ENCODE results near the gene TAP1.
"Not testable (repeated sequence)": the region's sequence is repeated elsewhere in the genome, so short reads cannot be mapped to it uniquely, and the experiment has no call there.

The TAP1 gene

DNA sequence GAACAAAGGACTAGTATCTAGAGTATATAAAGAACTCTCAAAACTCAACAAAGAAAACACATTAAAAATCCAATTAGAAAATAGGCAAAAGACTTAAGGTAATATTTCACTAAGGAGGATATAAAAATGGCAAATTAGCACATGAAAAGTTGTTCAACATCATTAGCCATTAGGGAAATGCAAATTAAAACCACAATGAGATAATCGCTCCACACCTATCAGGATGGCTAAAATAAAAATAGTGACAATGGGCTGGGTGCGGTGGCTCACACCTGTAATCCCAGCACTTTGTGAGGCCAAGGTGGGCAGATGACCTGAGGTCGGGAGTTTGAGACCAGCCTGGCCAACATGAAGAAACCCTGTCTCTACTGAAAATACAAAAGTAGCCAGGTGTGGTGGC, 27.5 kb upstream of the TAP1 start:
- POLR2A ChIA-PET; H3K4me1 ChIP-seq (ENCODE audit: control extremely low read depth in 1 of 4, control insufficient read depth in 4 of 4, insufficient read depth in 4 of 4, low read length in 3 of 4); H3K4me3 ChIP-seq (ENCODE audit: control insufficient read depth in 1 of 7, extremely low read depth in 1 of 7, insufficient read depth in 4 of 7, low read depth in 2 of 7, low read length in 6 of 7); H3K36me3 ChIP-seq (ENCODE audit: control insufficient read depth in 4 of 4, insufficient read depth in 4 of 4, low read length in 3 of 4); DNase-seq; H3K9me3 ChIP-seq (ENCODE audit: control extremely low read depth in 1 of 5, control insufficient read depth in 4 of 5, insufficient read depth in 2 of 5, low read depth in 1 of 5, low read length in 4 of 5); H3K27ac ChIP-seq (ENCODE audit: insufficient read depth in 1 of 2, low read depth in 1 of 2, low read length in 2 of 2, poor library complexity in 1 of 2, severe bottlenecking in 2 of 2): not testable (repeated sequence)
- 80% methylated on average over 2 of the region's 3 CpGs for WGBS (ENCODE audit: insufficient coverage)
- CTCF ChIA-PET = interaction anchor here (0.7 to 8.6 kb wide), 4 partner anchors 32 to 118 kb away, joined by 3 to 97 read pairs (median 4); no protein-coding TSS in a partner anchor
- H3K27me3 ChIP-seq (replicated peaks in 2 of 5; ENCODE audit: control insufficient read depth in 4 of 5, insufficient read depth in 5 of 5, low read length in 4 of 5) = peaks cover 2 to 23% (median 2%) of the 10 kb centered on the region in 5 experiments

DNA sequence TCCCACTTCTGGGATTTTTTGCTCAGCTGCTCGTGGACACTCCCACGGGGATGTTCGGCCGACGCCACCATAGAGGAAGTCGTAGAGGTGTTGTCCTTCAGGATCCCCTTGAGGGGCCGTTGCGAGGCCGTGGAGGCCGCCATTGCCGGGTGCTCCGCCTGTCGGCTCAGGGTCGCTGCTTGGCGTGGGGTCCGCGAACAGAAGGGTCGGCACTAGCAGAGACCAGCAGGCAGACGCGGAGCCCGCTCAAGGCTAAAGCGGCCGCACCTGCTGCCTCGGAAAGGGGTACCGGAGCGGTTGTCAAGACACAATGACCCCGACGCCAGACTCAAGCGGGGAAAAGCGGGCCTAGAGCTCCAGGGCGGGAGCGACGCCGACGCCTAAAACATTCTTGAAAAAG, 26.2 kb upstream of the TAP1 start:
- 52% methylated on average over 35 of the region's 35 CpGs for WGBS (ENCODE audit: insufficient coverage)
- H3K4me1 ChIP-seq (ENCODE audit: control extremely low read depth in 1 of 4, control insufficient read depth in 4 of 4, insufficient read depth in 4 of 4, low read length in 3 of 4) = peaks cover 0 to 1% (median 0%) of the 10 kb centered on the region in 4 experiments
- no peaks in the 10 kb centered on the region for H3K36me3 ChIP-seq (ENCODE audit: control insufficient read depth in 4 of 4, insufficient read depth in 4 of 4, low read length in 3 of 4)
- POLR2A ChIA-PET = interaction anchor here (0.6 kb wide), 1 partner anchor 148 kb away, joined by 4 read pairs; no protein-coding TSS in a partner anchor
- H3K4me3 ChIP-seq (ENCODE audit: control insufficient read depth in 1 of 7, extremely low read depth in 1 of 7, insufficient read depth in 4 of 7, low read depth in 2 of 7, low read length in 6 of 7) = peak overlapping the region in 1 of 7 experiments; percentile 29
- H3K9me3 ChIP-seq (ENCODE audit: control extremely low read depth in 1 of 5, control insufficient read depth in 4 of 5, insufficient read depth in 2 of 5, low read depth in 1 of 5, low read length in 4 of 5) = peaks cover 0 to 1% (median 0%) of the 10 kb centered on the region in 5 experiments
- H3K27ac ChIP-seq (ENCODE audit: insufficient read depth in 1 of 2, low read depth in 1 of 2, low read length in 2 of 2, poor library complexity in 1 of 2, severe bottlenecking in 2 of 2) = no peak overlapping the region
- CTCF ChIA-PET = interaction anchor here (0.8 to 2.5 kb wide), 9 partner anchors 9 to 130 kb away, joined by 3 to 9 read pairs (median 4); partner anchors contain the start of gene TAP2
- H3K27me3 ChIP-seq (replicated peaks in 2 of 5; ENCODE audit: control insufficient read depth in 4 of 5, insufficient read depth in 5 of 5, low read length in 4 of 5) = peaks cover 2 to 23% (median 2%) of the 10 kb centered on the region in 5 experiments
- no peak for DNase-seq

DNA sequence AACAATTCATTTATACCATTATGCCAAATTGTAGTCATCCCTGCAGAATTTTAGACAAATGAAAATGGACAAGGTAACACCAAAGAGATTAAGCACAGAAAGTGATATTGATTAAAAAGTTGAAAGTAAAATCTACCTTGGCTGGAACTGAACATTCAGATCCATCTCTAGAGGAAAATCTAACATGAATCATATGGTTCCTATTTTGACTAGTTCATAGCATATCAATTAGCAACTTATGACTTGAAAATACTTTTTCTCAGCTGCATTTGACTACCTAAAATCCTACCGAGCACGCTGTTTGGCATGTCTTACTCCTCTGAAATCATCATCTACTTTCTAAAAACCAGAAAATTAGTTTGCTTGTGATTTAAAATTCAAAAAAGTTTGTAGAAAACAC, 23.1 kb upstream of the TAP1 start:
- Histone ChIP-seq H3K36me3 (ENCODE audit: control insufficient read depth in 4 of 4, insufficient read depth in 4 of 4, low read length in 3 of 4) (no peaks in the 10 kb centered on the region), H3K27me3 (replicated peaks in 2 of 5; ENCODE audit: control insufficient read depth in 4 of 5, insufficient read depth in 5 of 5, low read length in 4 of 5) (peaks cover 2 to 23% (median 2%) of the 10 kb centered on the region in 5 experiments), H3K9me3 (ENCODE audit: control extremely low read depth in 1 of 5, control insufficient read depth in 4 of 5, insufficient read depth in 2 of 5, low read depth in 1 of 5, low read length in 4 of 5) (no peaks in the 10 kb centered on the region), H3K4me1 (ENCODE audit: control extremely low read depth in 1 of 4, control insufficient read depth in 4 of 4, insufficient read depth in 4 of 4, low read length in 3 of 4) (peaks cover 0 to 1% (median 0%) of the 10 kb centered on the region in 4 experiments), H3K27ac (ENCODE audit: insufficient read depth in 1 of 2, low read depth in 1 of 2, low read length in 2 of 2, poor library complexity in 1 of 2, severe bottlenecking in 2 of 2) (no peak overlapping the region), H3K4me3 (ENCODE audit: control insufficient read depth in 1 of 7, extremely low read depth in 1 of 7, insufficient read depth in 4 of 7, low read depth in 2 of 7, low read length in 6 of 7) (no peak overlapping the region)
- no peak for DNase-seq
- WGBS (ENCODE audit: insufficient coverage) = 90% methylated on average over 2 of the region's 2 CpGs
- POLR2A ChIA-PET = no interaction called here
- CTCF ChIA-PET = interaction anchor here (1.4 to 1.8 kb wide), 3 partner anchors 8 to 109 kb away, joined by 4 to 9 read pairs (median 5); partner anchors contain the start of gene TAP2

DNA sequence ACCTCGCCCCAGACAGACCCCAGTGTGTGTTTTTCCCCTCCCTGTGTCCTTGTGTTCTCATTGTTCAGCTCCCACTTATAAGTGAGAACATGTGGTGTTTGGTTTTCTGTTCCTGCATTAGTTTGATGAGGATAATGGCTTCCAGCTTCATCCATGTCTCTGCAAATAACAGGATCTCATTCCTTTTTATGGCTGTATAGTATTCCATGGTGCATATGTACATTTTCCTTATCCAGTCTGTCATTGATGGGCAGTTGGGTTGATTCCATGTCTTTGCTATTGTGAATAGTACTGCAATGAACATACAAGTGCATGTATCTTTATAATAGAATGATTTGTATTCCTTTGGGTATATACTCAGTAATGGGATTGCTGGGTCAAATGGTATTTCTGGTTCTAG, 20.4 kb upstream of the TAP1 start:
- H3K4me3 ChIP-seq (ENCODE audit: control insufficient read depth in 1 of 7, extremely low read depth in 1 of 7, insufficient read depth in 4 of 7, low read depth in 2 of 7, low read length in 6 of 7); H3K27me3 ChIP-seq (replicated peaks in 2 of 5; ENCODE audit: control insufficient read depth in 4 of 5, insufficient read depth in 5 of 5, low read length in 4 of 5); H3K27ac ChIP-seq (ENCODE audit: insufficient read depth in 1 of 2, low read depth in 1 of 2, low read length in 2 of 2, poor library complexity in 1 of 2, severe bottlenecking in 2 of 2); POLR2A ChIA-PET; DNase-seq; H3K9me3 ChIP-seq (ENCODE audit: control extremely low read depth in 1 of 5, control insufficient read depth in 4 of 5, insufficient read depth in 2 of 5, low read depth in 1 of 5, low read length in 4 of 5); H3K36me3 ChIP-seq (ENCODE audit: control insufficient read depth in 4 of 4, insufficient read depth in 4 of 4, low read length in 3 of 4); H3K4me1 ChIP-seq (ENCODE audit: control extremely low read depth in 1 of 4, control insufficient read depth in 4 of 4, insufficient read depth in 4 of 4, low read length in 3 of 4): not testable (repeated sequence)
- CTCF ChIA-PET = interaction anchor here (0.6 to 2.5 kb wide), 2 partner anchors 35 to 38 kb away, joined by 3 to 10 read pairs; partner anchors contain the start of gene TAP2
- no CpG with 5 or more reads among the region's 1 CpG for WGBS (ENCODE audit: insufficient coverage)

DNA sequence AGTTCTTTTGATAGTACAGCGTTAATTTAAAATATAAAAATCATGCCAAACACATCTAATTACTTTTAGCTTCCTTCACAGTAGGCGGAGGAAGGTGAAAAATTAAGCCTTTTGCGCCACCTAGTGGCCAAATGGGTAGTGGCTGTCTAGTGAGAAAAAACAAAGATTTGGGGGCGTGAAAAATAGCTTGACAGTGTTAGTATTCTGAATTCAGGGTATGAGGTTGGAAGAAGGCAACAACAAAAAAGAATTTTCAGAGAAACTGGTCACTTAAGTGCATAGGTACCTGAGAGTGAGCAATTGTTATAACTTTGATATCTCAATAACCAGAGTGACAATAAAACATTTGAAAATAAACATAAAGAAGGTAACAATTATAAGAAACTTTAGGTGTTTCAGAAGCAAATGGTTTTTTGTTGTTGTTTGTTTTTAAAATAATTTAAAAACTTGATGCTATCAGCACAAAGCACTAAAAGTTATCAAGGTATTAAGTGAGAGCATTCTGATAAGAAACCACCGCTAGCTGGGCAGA, 14.8 kb upstream of the TAP1 start:
- ChIA-PET POLR2A (interaction anchor here (0.6 to 1.5 kb wide), 3 partner anchors 22 to 85 kb away, joined by 3 to 4 read pairs (median 3); partner anchors contain the start of genes HLA-DMA and TAP2), CTCF (interaction anchor here (0.7 to 9.7 kb wide), 31 partner anchors 9 to 623 kb away, joined by 3 to 115 read pairs (median 4); partner anchors contain the start of genes HLA-DMA, PSMB8, PSMB9 and TAP1)
- H3K27ac ChIP-seq (ENCODE audit: insufficient read depth in 1 of 2, low read depth in 1 of 2, low read length in 2 of 2, poor library complexity in 1 of 2, severe bottlenecking in 2 of 2) = no peak overlapping the region
- H3K27me3 ChIP-seq (replicated peaks in 2 of 5; ENCODE audit: control insufficient read depth in 4 of 5, insufficient read depth in 5 of 5, low read length in 4 of 5) = peaks cover 0 to 2% (median 0%) of the 10 kb centered on the region in 5 experiments
- H3K4me3 ChIP-seq (ENCODE audit: control insufficient read depth in 1 of 7, extremely low read depth in 1 of 7, insufficient read depth in 4 of 7, low read depth in 2 of 7, low read length in 6 of 7) = no peak overlapping the region
- no peaks in the 10 kb centered on the region for H3K9me3 ChIP-seq (ENCODE audit: control extremely low read depth in 1 of 5, control insufficient read depth in 4 of 5, insufficient read depth in 2 of 5, low read depth in 1 of 5, low read length in 4 of 5)
- H3K4me1 ChIP-seq (ENCODE audit: control extremely low read depth in 1 of 4, control insufficient read depth in 4 of 4, insufficient read depth in 4 of 4, low read length in 3 of 4) = peaks cover 11 to 21% (median 13%) of the 10 kb centered on the region in 4 experiments
- H3K36me3 ChIP-seq (ENCODE audit: control insufficient read depth in 4 of 4, insufficient read depth in 4 of 4, low read length in 3 of 4) = no peaks in the 10 kb centered on the region
- 0% methylated on average over 1 of the region's 5 CpGs for WGBS (ENCODE audit: insufficient coverage)
- DNase-seq = peak; percentile 85 to 93 (median 87)

DNA sequence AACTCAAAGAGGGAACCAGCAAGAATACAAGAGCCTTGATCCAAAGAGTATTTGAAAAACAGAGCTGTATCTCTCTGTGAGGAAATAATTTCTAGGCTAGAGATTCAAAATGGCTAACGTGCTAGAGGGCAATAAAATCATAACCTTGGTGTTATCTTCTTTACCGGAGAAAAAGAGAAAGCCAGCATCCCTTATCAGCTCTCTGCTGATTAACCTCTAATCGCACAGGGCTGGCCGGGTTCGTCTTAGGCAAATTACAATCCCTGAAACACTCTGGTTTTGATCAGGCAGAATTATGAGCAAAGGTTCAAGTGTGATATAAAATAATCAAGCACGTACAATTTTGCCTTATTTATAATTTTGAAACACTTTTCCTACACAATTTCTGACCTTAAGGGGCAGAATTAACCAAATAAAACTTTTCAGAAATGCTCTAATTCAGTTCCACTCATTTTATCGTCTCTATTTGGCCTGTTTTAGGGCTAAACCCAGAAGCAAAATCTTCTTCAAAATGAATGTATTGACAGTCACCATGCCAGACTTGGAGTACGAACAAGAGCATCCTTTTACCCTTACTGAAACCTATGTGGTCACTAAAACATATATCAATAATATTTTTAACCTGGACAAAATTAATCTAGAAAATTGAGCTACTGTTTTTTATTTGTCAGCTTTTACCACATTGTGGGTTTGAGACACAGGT, 14.2 kb upstream of the TAP1 start:
- no peak for DNase-seq
- Histone ChIP-seq H3K4me1 (ENCODE audit: control extremely low read depth in 1 of 4, control insufficient read depth in 4 of 4, insufficient read depth in 4 of 4, low read length in 3 of 4) (peaks cover 11 to 21% (median 13%) of the 10 kb centered on the region in 4 experiments), H3K27ac (ENCODE audit: insufficient read depth in 1 of 2, low read depth in 1 of 2, low read length in 2 of 2, poor library complexity in 1 of 2, severe bottlenecking in 2 of 2) (no peak overlapping the region), H3K36me3 (ENCODE audit: control insufficient read depth in 4 of 4, insufficient read depth in 4 of 4, low read length in 3 of 4) (no peaks in the 10 kb centered on the region), H3K9me3 (ENCODE audit: control extremely low read depth in 1 of 5, control insufficient read depth in 4 of 5, insufficient read depth in 2 of 5, low read depth in 1 of 5, low read length in 4 of 5) (no peaks in the 10 kb centered on the region), H3K27me3 (replicated peaks in 2 of 5; ENCODE audit: control insufficient read depth in 4 of 5, insufficient read depth in 5 of 5, low read length in 4 of 5) (peaks cover 0 to 2% (median 0%) of the 10 kb centered on the region in 5 experiments), H3K4me3 (ENCODE audit: control insufficient read depth in 1 of 7, extremely low read depth in 1 of 7, insufficient read depth in 4 of 7, low read depth in 2 of 7, low read length in 6 of 7) (peak overlapping the region in 1 of 7 experiments; percentile 48)
- 59% methylated on average over 4 of the region's 8 CpGs for WGBS (ENCODE audit: insufficient coverage)
- ChIA-PET POLR2A (interaction anchor here (0.9 to 1.5 kb wide), 3 partner anchors 22 to 86 kb away, joined by 3 to 4 read pairs (median 3); partner anchors contain the start of genes HLA-DMA and TAP2), CTCF (interaction anchor here (0.7 to 9.7 kb wide), 28 partner anchors 9 to 622 kb away, joined by 3 to 115 read pairs (median 4); partner anchors contain the start of genes HLA-DMA, PSMB8, PSMB9 and TAP1)
